Measurements from ENCODE around the gene TRA2B. TPM values are rescaled to one million over a fixed set of nuclear protein-coding genes. Genes with fewer than 3 reads are reported as not detected.

The TRA2B gene
- total and polyA plus RNA-seq, 2 donors (not counting 3 experiments of a cell fraction or from before 2014, with no cell fraction given) = 173 to 199 TPM

DNA sequence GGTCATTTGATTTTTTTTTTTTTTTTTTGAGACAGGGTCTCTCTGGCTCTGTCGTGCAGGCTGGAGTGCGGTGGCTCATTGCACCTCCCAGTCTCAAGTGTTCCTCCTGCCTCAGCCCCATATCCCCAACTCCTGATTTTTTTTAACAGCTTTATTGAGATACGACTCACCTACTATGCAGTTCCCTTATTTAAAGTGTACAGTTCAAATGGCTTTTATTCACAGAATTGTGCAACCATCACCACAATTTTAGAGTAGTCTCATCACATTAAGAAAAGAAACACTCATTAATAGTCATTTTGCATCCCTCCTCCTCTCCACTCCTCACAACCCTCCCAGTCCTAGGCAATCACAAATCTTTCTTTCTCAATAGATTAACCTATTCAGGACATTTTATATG lies 1.9 kb upstream of the TRA2B start:
- no peak for DNase-seq (ENCODE audit: low read depth, low spot score)
- TF ChIP-seq FOS (IDR thresholded peaks at IDR 0.05; ENCODE audit: borderline replicate concordance, insufficient read depth, low read length) (no peak), EZH2 (IDR thresholded peaks at IDR 0.05; ENCODE audit: borderline replicate concordance, low read depth, low read length, severe bottlenecking) (no peak), GATA2 (IDR thresholded peaks at IDR 0.05; ENCODE audit: insufficient read depth, insufficient read length, low read depth, low read length) (no peak), CTCF (IDR thresholded peaks at IDR 0.05; ENCODE audit: extremely low read depth in 1 of 2, insufficient read depth in 1 of 2, low read depth in 1 of 2, low read length in 2 of 2) (no peak), POLR2AphosphoS5 (IDR thresholded peaks at IDR 0.05; ENCODE audit: insufficient read depth, low read depth, low read length) (no peak), JUN (IDR thresholded peaks at IDR 0.05; ENCODE audit: borderline replicate concordance, insufficient read depth, insufficient read length, low read depth) (no peak), POLR2A (IDR thresholded peaks at IDR 0.05; ENCODE audit: low read depth, low read length) (no peak), MYC (IDR thresholded peaks at IDR 0.05; ENCODE audit: low read depth, low read length) (no peak)
- TF ChIP-seq, protein P1, sequence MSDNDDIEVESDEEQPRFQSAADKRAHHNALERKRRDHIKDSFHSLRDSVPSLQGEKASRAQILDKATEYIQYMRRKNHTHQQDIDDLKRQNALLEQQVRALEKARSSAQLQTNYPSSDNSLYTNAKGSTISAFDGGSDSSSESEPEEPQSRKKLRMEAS (IDR thresholded peaks at IDR 0.05; ENCODE audit: insufficient read depth, insufficient read length) = no peak
- POLR2A ChIA-PET = no interaction called here

More for the DNA sequence above, 1.9 kb upstream of the TRA2B start:
- intact Hi-C loops (cut with micrococcal nuclease) (loop anchor here (2.0 to 10.0 kb wide), 3 partner anchors 843 to 1605 kb away; partner anchors contain the start of genes EIF4A2, FAM131A and ST6GAL1), dilution Hi-C loops (cut with MboI; ENCODE audit: extremely low pct_ligation_motif_present, low sequenced_read_pairs) (no loop called here)
- H4K20me1 ChIP-seq (replicated peaks; ENCODE audit: control insufficient read depth, extremely low read depth, insufficient read depth, low read length) = peaks cover 19% of the 10 kb centered on the region
- peaks cover 0 to 3% of the 10 kb centered on the region in 2 experiments for H3K27me3 ChIP-seq (ENCODE audit: control insufficient read depth in 2 of 2, insufficient read depth in 2 of 2, low read length in 2 of 2)
- H3K27ac ChIP-seq (ENCODE audit: insufficient read depth, low read depth, low read length) = no peak overlapping the region
- no peak overlapping the region for H2AFZ ChIP-seq (ENCODE audit: low read depth, low read length)
- no peak for FAIRE-seq
- CTCF ChIA-PET = interaction anchor here (0.6 kb wide), 1 partner anchor 14 kb away, joined by 3 read pairs; no protein-coding TSS in a partner anchor
- no peaks in the 10 kb centered on the region for H3K9me3 ChIP-seq (replicated peaks; ENCODE audit: control insufficient read depth, insufficient read depth, low read length)
- no peak overlapping the region for H3K4me2 ChIP-seq (ENCODE audit: insufficient read depth, low read length)
- no peak overlapping the region for H3K9ac ChIP-seq (replicated peaks; ENCODE audit: extremely low read depth, insufficient read depth, low read length)
- no TSS peak for BruUV-seq (replicated peaks)
- no peaks in the 10 kb centered on the region for H3K9me1 ChIP-seq (replicated peaks; ENCODE audit: control insufficient read depth, extremely low read depth, insufficient read depth, low read length)
- peaks cover 7% of the 10 kb centered on the region for H3K4me1 ChIP-seq (ENCODE audit: control insufficient read depth, extremely low read depth, insufficient read depth, low read length)
- no peak overlapping the region for H3K4me3 ChIP-seq (replicated peaks in 1 of 3; ENCODE audit: insufficient read depth in 1 of 3, low read depth in 1 of 3, low read length in 3 of 3)
- no peaks in the 10 kb centered on the region for H3K36me3 ChIP-seq (ENCODE audit: control insufficient read depth in 2 of 2, extremely low read depth in 1 of 2, insufficient read depth in 2 of 2, low read length in 2 of 2)
- peaks cover 31% of the 10 kb centered on the region for H3K79me2 ChIP-seq (ENCODE audit: control insufficient read depth, insufficient read depth, low read length)

Data from endothelial cell of umbilical vein (primary cell).